HG02981 (cell line): Measurements from ENCODE around the gene LMAN2.

Experiments used
- ATAC-seq: cut with Tn5 transposase; IDR thresholded peaks from one replicate; pipeline ENCODE4 v1.9.1; 2021; ENCODE audit warnings: mild to moderate bottlenecking, moderate library complexity; ENCODE audit not compliant: unreplicated experiment

Gene LMAN2, protein sequence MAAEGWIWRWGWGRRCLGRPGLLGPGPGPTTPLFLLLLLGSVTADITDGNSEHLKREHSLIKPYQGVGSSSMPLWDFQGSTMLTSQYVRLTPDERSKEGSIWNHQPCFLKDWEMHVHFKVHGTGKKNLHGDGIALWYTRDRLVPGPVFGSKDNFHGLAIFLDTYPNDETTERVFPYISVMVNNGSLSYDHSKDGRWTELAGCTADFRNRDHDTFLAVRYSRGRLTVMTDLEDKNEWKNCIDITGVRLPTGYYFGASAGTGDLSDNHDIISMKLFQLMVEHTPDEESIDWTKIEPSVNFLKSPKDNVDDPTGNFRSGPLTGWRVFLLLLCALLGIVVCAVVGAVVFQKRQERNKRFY

DNA sequence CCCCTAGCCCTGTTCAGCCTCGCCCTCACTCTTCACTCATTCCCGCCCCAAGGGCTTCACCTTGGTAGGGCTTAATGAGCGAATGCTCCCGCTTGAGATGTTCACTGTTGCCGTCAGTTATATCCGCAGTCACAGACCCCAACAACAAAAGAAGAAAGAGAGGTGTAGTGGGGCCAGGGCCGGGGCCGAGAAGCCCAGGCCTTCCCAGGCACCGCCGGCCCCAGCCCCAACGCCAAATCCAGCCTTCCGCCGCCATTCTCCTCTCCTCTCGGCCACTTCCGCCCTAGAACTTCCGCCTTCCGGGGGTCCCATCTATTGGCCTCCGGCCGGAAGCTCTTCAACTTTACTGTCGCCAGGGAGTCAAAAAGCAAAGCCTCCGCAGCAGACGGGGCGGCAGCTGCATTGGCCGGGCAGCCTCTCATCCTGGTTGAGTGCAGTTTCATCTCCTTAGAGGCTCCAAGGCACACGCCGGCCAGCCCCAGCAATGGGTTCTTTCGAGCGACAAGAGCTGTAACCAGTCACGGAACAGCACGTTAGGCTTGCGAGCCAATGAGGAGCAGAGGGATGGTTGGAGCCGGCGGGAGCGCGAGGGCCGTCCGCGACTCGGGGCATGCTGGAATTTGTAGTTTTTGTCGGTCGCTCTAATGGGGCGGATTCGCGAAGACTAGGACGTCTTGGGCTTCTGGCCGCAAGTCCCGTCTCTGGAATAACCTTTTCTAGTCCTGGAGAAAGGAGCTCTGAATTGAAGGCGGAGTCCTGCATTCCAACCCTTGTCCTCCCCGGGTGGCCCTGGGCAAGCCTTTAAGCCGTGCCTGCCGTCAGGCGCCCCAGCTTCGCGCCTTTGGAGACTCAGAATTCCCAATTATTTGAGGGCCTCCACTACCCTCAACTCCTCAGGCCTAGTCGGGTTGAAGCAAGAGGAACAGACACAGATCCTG lies at the start of gene LMAN2:
Gene LMAN2 (minus strand): TSS at position 277 of the 938 bp plus-strand sequence. CDS start 21 bp downstream, at position 256.
- peak; percentile 95 for ATAC-seq

DNA sequence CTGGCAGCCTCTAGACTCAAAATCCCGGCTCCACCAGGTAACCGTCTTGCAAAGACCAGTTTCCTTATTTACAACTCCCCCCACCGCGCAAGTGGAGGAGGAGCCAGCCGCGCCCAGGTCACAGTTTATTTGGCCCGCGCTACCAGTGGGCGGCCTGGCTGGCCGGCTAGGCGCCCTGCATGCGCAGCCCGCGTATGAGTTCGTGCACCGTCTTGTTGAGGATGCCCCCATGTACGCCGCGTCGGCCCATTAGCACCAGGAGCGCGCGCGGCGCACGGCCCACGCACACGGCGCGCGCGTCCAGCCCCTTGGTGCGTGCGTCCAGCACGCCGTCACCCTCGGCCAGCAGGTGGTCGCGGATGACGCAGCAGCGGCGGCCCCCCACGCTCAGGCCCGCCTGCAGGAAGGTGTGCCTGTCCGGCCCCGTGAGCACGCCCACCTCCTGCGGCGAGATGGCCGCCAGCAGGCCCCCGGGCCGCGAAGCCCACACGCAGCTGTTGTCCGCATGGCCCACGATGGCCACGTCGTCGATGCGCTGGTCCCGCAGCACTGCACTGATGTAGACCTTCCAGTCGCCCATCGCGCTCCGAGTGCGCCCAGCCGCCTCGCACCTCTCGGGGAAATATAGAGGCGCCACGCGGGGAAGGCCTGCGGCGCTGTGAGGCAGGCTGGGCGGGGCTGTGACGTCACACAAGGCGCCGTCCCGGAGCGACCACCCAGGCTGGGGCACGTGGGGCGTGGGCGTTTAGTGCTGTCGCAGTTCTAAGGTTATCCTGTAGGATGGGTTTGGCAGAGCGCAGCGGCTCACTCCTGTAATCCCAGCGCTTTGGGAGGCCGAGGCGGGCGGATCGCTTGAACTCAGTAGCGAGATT lies 48.8 kb upstream of the LMAN2 start, which contains the start of gene PFN3:
Gene PFN3 (minus strand): TSS at position 665 of the 872 bp plus-strand sequence. CDS start 85 bp downstream, at position 580.
- no peak for ATAC-seq

DNA sequence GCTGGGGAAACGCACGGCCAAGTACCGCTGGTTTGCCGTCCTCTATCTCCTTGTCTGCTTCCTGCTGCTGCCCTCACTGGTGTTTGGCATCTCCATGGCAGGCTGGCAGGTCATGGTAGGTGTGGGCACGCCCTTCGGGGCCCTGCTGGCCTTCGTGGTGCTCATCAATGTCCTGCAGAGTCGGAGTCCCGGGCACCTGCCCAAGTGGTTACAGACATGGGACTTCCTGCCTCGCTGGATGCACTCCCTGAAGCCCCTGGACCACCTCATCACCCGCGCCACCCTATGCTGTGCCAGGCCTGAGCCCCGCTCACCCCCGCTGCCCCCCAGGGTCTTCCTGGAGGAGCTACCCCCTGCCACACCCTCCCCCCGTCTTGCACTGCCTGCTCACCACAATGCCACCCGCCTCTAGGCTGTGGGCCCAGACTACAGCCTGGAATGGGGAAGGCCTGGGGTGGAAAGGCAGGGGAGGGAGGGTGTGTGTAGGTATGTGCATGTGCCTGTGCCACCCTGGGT lies 46.5 kb upstream of the LMAN2 start:
- ATAC-seq: no peak

DNA sequence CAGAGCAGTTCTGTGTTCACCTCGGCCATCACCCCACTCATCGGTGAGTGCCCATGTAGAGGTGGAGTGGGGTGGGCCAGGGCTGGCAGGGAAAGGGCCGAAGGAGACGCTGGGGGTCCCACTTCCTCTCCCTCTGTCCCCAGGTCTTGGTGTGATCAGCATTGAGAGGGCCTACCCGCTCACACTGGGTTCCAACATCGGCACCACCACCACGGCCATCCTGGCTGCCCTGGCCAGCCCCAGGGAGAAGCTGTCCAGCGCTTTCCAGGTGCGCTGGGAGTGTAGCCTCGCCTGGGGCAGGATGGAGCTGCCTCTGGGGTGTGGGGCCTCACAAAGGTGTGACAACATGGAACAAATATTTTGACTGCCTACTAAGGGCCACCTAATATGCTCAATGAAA lies 45.3 kb upstream of the LMAN2 start:
- no peak for ATAC-seq

DNA sequence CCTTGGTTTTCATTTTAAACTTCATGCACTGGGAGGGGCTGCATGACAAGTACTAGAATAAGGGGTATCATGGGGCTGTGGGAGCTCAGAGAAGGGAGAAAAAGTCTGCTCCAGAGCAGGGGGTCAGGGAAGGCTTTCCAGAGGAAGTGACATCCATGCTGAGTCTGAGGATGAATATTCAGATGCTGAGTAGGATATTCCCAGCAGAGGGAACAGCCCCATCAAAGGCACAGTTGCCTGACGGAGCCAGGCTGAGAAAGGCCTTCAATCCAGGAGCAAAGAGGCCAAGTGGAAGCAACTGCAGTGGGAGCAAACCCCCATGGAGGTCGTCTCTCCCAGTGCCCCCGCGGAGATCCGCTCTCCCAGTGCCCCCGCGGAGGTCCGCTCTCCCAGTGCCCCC lies 44.6 kb upstream of the LMAN2 start:
- no peak for ATAC-seq

DNA sequence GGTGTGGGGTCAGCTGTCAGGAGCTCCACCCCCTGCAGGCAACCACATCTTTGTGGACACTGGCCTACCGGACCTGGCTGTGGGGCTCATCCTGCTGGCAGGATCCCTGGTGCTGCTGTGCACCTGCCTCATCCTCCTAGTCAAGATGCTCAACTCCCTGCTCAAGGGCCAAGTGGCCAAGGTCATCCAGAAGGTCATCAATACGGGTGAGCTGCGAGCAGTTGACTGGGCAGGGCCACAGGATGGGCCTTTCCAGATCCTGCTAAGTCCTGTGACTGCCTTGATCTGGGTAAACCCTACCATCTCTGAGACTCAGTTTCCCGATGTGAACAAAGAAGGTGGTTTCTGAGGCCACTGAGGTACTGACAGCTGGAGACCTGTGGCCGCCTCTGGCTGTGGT lies 42.5 kb upstream of the LMAN2 start:
- no peak for ATAC-seq

DNA sequence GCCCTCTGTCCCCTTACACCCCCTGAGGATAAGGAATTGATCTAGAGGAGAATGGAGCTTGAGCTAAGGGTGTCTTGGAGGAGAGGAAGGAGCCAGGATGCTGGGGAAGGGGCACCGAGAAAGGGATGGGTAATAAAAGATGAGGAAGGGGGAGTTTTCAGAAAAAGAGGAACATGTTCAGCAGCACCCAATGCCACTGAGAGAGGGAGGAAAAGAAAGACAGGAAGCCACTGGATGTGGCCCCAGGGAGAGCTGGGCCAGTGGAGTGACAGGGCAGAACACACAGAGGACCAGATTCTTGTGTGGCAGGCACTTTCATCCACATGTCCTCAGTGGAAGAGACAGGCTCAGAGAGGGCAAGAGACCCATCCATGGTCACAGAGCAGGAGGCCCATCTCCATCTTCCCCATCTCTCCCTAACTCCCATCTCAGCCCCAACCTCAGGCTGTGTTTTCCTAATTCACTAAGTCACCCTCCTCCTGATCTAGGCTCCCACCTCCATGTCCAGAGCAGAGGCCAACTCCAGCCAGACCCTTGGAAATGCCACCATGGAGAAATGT lies 41.8 kb upstream of the LMAN2 start:
- ATAC-seq: no peak

DNA sequence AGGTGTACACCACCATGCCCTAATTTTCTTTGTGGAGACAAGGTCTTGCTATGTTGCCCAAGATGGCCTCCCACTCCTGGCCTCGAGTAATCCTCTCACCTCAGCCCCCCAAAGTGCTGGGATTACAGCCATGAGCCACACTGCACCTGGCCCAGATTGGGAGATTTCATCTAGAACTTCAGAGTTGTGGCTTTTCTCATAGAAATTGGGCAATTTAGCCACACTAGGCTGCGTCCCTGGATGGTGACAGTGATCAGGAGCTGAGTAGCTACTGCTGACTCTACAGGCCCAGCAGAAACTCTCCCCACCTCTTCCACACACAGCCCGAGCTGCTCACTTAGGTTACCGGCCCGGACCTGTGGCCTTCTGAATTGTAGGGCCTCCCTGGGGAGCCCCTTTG lies 41.3 kb upstream of the LMAN2 start:
- no peak for ATAC-seq

DNA sequence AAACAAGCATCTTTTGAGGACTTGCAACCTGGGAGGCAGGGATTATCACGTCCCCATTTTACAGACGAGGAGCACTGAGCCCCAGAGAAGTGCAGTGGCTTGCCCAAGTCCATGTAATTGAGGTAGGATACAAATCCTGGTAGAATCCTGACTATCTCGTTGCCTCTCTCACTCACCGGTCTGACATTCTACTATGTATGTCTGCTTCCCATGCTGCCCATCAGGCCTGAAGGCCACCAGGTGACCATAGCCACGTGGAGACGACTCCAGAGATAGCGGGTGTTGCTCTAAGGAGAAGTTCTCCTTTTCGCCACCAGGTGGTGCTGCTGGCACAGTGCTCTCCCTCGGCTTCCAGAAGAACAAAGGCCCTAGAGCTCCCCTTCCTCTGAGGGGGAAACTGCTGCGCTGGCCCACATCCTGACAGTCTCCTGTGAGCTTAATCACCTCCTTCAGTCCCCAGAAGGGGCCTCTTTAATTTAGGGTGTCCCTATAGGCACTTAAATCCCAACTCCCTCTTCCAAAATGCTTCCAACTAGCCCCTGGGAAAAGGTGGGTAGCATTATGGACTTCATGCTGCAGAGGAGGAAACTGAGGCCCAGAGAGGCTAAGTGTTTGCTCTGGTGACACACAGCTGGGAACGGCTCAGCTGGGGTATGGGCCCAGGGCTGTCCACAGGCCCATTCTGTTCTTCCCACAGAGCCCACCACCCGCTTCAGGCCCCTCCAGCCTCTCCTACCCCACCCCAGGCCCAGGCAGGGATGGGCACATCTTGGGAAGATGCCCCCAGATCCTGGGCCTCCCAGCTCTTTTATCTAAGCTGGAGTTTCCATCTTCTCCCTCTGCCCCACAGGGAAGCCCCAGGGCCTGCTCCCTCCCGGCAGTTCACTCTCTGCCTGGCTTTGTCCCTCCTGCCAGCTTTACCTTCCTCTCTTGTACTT lies 39.2 kb upstream of the LMAN2 start:
- peak; percentile 68 for ATAC-seq

DNA sequence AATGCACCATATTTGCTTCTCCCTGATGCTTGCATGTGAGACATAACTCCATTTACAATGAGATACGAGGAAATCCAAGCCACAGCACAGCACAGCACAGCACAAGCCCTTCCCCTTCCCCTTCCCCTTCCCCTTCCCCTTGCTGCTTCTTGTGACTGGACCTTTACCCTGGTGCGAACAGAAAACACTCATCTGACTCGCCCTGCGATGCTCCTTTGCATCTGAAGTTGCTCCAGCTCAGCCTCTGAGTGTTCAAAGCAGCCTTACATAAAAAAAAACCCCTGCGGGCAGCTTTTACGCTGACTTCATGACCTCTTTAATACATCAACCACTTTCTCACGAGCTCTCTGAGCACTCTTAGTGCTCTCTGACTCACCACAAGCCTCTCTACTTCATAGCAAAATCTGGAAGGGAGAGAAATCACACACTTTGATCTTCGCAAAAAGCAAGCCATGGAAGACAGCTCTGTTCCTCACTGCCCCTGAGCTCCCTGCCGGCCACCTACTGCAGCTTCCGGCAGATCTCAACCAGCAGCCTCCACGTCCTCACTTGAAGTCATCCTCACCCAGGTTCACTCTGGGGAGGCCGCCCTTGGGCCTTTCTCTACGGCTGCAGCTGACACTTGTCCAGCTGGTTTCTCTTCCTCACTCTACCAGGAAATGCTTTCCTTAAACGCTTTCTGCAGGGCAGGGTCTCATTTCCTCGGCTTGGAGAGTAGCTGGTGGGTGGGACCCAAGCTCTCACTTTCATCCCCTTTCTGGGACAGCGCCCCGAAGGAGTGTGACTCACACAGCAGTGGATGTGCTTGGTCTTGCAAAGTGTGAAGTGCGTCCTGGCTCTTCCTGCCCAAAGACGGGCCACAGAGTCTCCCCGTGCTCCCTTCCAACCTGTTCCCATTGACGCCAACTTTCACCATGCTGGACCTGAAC lies 38.0 kb upstream of the LMAN2 start:
- peak; percentile 36 for ATAC-seq

DNA sequence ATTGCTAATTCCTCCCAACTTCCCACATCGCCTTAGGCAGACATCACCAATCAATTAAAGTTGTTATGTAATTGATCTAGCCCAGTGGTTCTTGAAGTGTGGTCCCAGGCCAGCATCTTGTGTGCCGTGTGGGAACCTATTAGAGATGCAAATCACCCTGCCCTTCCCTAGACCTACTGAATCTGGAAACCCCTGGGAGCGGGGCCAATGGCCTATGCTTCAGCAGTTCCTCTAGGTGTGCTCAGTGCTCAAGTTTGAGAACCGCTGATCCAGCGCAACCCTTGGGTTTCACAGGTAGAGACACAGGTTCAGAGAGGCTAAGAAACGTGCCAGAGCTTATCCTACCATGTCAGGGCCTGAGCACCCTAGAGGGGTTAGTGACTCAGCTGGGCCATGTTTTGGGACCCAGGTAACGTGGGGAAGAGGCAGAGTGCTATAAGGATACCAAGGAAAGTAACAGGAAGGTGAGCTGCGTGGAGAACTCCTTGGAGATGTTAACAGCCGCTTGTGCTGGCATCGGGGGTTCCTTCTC lies 37.1 kb upstream of the LMAN2 start:
- ATAC-seq: no peak

DNA sequence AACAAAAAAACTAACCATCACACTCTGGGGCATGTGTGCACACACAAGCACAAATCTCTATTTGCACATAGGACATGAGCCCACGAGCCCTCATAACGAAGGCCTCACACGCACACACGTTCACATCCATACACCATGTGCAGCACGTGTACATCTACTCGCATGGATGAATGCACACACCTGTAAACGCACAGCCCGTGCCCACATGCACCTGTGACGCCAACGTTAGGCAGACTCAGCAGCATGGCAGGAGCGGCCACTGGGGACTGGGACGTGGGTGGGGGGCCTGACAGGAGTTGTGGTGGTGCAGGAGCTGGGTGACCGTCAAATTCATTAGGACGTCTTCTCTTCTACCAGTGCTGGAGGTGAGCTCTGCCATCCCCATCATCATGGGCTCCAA lies 35.9 kb upstream of the LMAN2 start:
- no peak for ATAC-seq

DNA sequence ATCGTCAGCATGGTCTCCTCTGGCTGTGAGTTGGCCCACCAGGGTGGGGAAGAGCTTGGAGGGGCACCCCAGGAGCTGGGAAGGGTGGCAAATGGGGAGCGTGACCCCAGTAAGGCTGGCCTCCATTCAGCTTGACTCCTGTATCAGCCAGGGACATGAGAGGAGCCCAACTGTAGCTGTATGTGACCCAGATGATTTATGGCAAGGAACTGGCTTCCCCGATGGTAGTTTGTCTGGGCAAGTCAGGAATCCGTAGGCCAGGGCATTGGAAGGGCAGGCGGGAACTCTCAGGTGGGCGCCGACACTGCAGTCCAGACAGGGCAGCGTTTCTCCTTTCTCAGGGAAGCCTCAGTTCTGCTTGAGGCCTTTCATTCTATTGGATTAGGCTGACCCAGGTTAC lies 35.1 kb upstream of the LMAN2 start:
- ATAC-seq: no peak

DNA sequence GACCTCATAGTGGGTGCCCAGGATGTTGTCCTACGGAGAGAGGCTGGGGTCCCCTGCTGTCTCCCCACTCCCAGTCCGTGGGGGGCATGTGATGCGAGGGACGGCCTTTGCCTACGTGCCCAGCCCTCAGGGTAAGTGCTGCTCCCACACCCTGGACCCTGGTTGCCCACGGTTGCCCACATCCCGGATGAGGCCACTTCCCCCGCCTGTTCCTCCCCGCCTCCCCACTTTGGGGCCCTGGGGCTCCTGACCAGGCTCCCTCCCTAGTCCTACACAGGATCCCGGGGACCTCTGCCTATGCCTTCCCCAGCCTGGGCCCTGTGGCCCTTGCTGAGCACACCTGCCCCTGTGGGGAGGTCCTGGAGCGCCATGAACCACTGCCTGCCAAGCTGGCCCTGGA lies 34.3 kb upstream of the LMAN2 start:
- ATAC-seq: no peak

DNA sequence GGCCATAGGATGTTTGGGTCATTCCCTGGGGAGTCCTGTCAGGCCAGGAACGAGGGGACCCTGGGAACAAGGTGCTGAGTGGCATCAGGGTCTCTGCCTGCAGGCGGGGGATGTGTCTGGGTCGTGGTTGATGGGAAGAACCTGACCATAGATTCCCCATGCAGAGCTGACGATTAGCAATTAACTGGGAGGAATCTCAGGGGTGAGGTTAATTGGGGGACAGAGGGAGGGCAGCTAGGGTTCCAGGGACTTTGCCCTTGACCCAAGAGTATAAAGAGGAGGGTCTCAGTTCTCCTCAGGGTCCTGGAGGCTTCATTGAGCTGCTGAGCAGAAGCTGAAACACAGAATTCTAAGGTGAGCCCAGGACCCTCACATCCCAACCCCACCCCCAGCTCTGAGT lies 32.7 kb upstream of the LMAN2 start, which contains the start of gene SLC34A1:
Gene SLC34A1 (plus strand): TSS at position 301 of the 400 bp plus-strand sequence. CDS start 1,308 bp downstream, outside the sequence.
- no peak for ATAC-seq

DNA sequence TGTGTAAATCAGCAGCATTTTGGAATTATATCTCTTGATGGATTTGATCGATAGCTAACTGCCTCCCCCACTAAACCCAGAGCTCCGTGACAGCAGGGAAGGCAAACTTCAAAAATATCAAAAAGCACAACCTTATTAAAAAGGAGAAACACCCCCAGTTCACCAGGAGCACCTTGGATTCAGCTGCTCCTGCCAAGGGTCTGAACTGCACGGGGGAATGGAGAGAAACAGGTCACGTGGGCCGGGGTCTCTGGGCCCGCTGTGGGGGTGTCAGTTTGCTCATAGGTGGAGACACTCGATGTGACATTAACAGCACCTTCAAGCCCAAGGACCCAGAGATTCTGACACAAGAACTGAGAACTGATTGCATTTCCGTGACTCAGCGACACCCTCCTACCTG lies 31.7 kb upstream of the LMAN2 start:
- ATAC-seq: no peak

DNA sequence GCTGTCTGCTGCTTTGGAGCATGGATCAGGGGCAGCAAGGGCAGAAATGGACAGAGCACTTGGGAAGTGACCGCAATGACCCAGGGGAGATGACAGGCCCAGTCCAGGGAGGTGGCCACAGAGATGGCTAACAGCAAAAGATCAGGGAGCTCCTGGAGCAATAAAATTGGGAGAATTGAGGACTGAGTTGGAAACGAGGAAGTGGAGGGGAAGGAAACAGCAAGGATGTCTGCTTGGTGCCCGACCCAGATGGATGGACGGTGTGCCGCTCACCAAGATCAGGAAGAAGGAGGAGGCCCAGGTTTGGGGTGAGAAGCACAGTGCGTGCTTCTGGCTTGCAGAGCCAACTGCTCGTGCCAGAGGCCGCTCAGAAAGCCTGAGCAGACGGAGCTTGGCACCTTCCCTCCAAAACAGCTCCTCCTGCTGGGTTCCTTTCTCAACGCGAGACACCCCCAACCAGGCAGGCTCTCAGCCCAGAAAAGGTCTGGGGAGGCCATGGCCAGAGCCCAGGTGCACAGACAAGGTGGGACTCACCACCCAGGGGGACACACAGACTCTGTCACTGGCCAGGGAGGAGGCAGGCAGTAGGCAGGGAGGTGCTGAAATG lies 31.1 kb upstream of the LMAN2 start:
- no peak for ATAC-seq

DNA sequence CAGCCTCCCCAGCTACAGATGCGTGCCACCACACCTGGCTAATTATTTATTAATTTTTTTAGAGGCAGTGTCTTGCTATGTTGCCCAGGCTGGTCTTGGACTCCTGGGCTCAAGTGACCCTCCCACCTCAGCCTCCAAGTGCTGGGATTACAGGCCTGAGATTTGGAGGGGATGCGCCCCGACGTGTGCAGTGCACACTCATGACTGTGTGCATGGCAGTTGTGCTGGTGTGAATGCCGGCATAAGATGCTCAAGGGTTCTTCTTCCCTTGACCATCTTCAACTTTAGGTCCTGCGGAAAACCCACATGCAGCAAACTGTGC lies 29.3 kb upstream of the LMAN2 start:
- ATAC-seq: no peak
